ENCODE data around the gene ATF2. TPM values are rescaled to one million over a fixed set of nuclear protein-coding genes. Genes with fewer than 3 reads are reported as not detected.

ATF2 gene
- total RNA-seq, 1 donor from 2014 or later, result 91.3 TPM

- no peak for DNase-seq
- Mint-ChIP-seq H3K36me3 (ENCODE audit: unreplicated experiment) (no peaks in the 10 kb centered on the region), H3K9me3 (ENCODE audit: unreplicated experiment) (no peaks in the 10 kb centered on the region), H3K27me3 (ENCODE audit: unreplicated experiment) (no peaks in the 10 kb centered on the region), H3K27ac (ENCODE audit: unreplicated experiment) (no peak overlapping the region), H3K4me3 (ENCODE audit: unreplicated experiment) (no peak overlapping the region), H3K4me1 (ENCODE audit: low read depth, unreplicated experiment) (no peaks in the 10 kb centered on the region)
- TF ChIP-seq, protein P1, sequence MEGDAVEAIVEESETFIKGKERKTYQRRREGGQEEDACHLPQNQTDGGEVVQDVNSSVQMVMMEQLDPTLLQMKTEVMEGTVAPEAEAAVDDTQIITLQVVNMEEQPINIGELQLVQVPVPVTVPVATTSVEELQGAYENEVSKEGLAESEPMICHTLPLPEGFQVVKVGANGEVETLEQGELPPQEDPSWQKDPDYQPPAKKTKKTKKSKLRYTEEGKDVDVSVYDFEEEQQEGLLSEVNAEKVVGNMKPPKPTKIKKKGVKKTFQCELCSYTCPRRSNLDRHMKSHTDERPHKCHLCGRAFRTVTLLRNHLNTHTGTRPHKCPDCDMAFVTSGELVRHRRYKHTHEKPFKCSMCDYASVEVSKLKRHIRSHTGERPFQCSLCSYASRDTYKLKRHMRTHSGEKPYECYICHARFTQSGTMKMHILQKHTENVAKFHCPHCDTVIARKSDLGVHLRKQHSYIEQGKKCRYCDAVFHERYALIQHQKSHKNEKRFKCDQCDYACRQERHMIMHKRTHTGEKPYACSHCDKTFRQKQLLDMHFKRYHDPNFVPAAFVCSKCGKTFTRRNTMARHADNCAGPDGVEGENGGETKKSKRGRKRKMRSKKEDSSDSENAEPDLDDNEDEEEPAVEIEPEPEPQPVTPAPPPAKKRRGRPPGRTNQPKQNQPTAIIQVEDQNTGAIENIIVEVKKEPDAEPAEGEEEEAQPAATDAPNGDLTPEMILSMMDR (IDR thresholded peaks at IDR 0.05; ENCODE audit: partially characterized antibody, unreplicated experiment), result no peak
Measured at GRCh38 chr2:175175320-175175719, 7.3 kb upstream of the ATF2 start.

DNA sequence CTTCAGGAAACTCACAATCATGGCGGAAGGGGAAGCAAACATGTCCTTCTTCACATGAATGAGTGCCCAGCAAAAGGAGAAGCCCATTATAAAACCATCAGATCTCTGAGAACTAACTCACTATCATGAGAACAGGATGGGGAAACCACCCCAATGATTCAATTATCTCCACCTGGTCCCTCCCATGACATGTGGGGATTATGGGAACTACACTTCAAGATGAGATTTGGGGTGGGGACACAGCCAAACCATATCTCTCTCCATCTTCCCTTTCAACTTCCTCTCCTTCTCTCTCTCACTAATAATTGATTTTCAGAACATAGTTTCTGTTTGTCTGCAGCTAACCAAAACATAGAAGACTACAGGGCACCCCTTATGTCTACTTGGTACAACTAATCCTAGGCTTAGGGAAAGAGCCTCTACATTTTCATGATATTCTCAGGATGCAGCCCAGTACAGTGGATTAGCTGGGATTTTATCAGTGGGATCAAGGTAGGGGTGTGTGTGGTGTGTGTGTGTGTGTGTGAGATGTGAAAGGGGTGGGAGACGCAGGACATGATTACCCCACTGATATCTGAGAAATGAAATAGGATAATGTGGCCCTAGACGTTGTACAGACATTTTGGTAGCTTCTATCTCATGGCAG is 2.8 kb upstream of the ATF2 start:
- DNase-seq, result no peak
- Mint-ChIP-seq H3K4me3 (ENCODE audit: unreplicated experiment) (no peak overlapping the region), H3K36me3 (ENCODE audit: unreplicated experiment) (no peaks in the 10 kb centered on the region), H3K27ac (ENCODE audit: unreplicated experiment) (no peak overlapping the region), H3K27me3 (ENCODE audit: unreplicated experiment) (peaks cover 4% of the 10 kb centered on the region), H3K4me1 (ENCODE audit: low read depth, unreplicated experiment) (peaks cover 4% of the 10 kb centered on the region), H3K9me3 (ENCODE audit: unreplicated experiment) (peaks cover 13% of the 10 kb centered on the region)
- TF ChIP-seq, protein P1 (IDR thresholded peaks at IDR 0.05; ENCODE audit: partially characterized antibody, unreplicated experiment), result no peak

- peaks cover 6% of the 10 kb centered on the region for H3K4me1 Mint-ChIP-seq (ENCODE audit: low read depth, unreplicated experiment)
- H3K27ac Mint-ChIP-seq (ENCODE audit: unreplicated experiment), result no peak overlapping the region
- H3K27me3 Mint-ChIP-seq (ENCODE audit: unreplicated experiment), result peaks cover 5% of the 10 kb centered on the region
- no peak for DNase-seq
- peaks cover 13% of the 10 kb centered on the region for H3K9me3 Mint-ChIP-seq (ENCODE audit: unreplicated experiment)
- H3K4me3 Mint-ChIP-seq (ENCODE audit: unreplicated experiment), result peak overlapping the region; percentile 100
- H3K36me3 Mint-ChIP-seq (ENCODE audit: unreplicated experiment), result no peaks in the 10 kb centered on the region
- TF ChIP-seq, protein P1 (IDR thresholded peaks at IDR 0.05; ENCODE audit: partially characterized antibody, unreplicated experiment), result no peak
Measured at GRCh38 chr2:175169191-175169590, 1.2 kb upstream of the ATF2 start.

- H3K27me3 Mint-ChIP-seq (ENCODE audit: unreplicated experiment), result peaks cover 6% of the 10 kb centered on the region
- DNase-seq, result no peak
- no peaks in the 10 kb centered on the region for H3K36me3 Mint-ChIP-seq (ENCODE audit: unreplicated experiment)
- H3K4me3 Mint-ChIP-seq (ENCODE audit: unreplicated experiment), result peak overlapping the region; percentile 100
- TF ChIP-seq, protein P1 (IDR thresholded peaks at IDR 0.05; ENCODE audit: partially characterized antibody, unreplicated experiment), result no peak
- peaks cover 13% of the 10 kb centered on the region for H3K9me3 Mint-ChIP-seq (ENCODE audit: unreplicated experiment)
- H3K27ac Mint-ChIP-seq (ENCODE audit: unreplicated experiment), result peak overlapping the region; percentile 100
- H3K4me1 Mint-ChIP-seq (ENCODE audit: low read depth, unreplicated experiment), result peaks cover 6% of the 10 kb centered on the region
Measured at GRCh38 chr2:175168564-175168945, 552 bp upstream of the ATF2 start.

GRCh38 chr2:175167076-175167791 is 769 bp downstream of the ATF2 start:
- peak overlapping the region; percentile 100 for H3K4me3 Mint-ChIP-seq (ENCODE audit: unreplicated experiment)
- peak; percentile 70 for DNase-seq
- peak overlapping the region; percentile 100 for H3K27ac Mint-ChIP-seq (ENCODE audit: unreplicated experiment)
- H3K27me3 Mint-ChIP-seq (ENCODE audit: unreplicated experiment), result peaks cover 6% of the 10 kb centered on the region
- TF ChIP-seq, protein P1 (IDR thresholded peaks at IDR 0.05; ENCODE audit: partially characterized antibody, unreplicated experiment), result no peak
- peaks cover 13% of the 10 kb centered on the region for H3K9me3 Mint-ChIP-seq (ENCODE audit: unreplicated experiment)
- H3K4me1 Mint-ChIP-seq (ENCODE audit: low read depth, unreplicated experiment), result peaks cover 6% of the 10 kb centered on the region
- no peaks in the 10 kb centered on the region for H3K36me3 Mint-ChIP-seq (ENCODE audit: unreplicated experiment)

All from glutamatergic neuron (in vitro differentiated cells).